GM19328 (cell line): ENCODE results near the gene ZCCHC8.

ENCODE experiments used
- ATAC-seq: cut with Tn5 transposase; IDR thresholded peaks from one replicate; pipeline ENCODE4 v1.9.1; 2021; ENCODE audit warnings: mild to moderate bottlenecking, moderate library complexity; ENCODE audit not compliant: unreplicated experiment

Gene ZCCHC8

DNA sequence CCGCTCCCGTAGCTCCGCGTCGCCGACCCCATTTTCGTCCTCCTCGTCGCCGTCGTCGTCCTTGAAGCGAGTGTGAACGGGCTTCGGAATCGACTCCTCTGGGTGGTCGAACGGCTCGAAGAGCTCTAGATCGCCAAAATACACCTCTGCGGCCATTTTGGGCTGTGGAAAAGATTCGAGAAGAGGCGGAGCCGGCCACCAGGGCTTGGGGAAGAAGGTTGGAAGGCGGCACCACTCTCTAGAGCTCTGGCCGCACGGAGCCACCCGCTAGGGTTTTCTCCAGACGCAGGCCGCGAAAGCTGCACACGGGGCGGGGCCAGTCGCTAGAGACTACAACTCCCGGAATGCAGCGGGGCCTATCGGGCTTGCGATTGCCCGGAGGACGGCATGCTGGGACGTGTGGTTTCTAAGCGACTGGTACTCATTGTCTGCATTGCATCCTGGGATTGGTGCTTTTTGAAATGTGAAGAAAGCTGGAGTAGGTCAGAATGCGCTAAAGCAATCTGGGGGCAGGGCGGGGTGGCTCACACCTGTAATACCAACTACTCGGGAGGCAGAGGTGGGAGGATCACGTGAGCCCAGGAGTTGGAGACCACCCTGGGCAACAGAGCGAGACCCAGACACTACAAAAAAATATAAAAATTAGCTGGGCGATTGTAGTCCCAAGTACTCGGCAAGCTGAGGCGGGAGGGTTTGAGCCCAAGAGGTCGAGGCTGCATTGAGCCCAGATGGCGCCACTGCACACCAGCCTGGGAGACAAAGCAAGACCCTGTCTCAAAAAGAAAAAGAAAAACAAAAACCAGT, at the start of gene ZCCHC8:
TSS of gene ZCCHC8 (minus strand) at position 248 of the 804 bp plus-strand sequence. CDS start at position 156, 92 bp downstream.
- peak; percentile 83 for ATAC-seq

DNA sequence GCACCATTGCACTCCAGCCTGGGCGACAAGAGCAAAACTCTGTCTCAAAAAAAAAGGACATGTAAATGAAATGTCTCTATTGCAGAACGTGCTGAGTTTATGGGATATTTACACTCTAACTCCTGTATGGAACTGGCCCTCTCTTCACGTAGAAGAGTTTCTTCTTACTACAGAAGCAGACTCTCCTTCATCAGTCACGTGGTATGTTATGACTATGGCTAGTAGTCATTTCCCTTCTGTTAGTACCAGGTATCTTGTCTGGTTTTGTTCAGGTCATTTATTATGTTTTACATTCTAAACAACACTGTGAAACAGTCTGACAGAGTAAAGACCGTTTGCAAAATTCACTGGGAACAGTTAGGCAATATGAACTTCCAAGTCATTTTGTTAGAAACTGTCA, 46.6 kb upstream of the ZCCHC8 start:
- no peak for ATAC-seq

DNA sequence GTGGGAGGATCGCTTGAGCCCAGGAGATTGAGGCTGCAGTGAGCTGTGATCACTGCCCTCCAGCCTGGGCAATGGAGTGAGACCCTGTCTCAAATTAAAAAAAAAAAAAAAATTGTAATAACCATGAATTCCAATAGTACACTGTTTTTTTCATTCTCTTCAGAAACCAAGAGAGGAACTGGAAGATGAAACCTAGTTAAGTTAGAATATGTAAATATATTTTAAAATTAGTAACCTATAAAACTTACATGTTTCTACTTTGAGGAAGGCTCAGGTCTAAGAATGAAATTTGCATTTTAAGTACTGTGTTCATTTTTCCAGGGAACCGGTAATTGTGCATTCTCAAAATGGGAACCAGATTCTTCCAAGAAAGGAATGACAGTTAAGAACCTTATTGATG, 45.1 kb upstream of the ZCCHC8 start:
- no peak for ATAC-seq

DNA sequence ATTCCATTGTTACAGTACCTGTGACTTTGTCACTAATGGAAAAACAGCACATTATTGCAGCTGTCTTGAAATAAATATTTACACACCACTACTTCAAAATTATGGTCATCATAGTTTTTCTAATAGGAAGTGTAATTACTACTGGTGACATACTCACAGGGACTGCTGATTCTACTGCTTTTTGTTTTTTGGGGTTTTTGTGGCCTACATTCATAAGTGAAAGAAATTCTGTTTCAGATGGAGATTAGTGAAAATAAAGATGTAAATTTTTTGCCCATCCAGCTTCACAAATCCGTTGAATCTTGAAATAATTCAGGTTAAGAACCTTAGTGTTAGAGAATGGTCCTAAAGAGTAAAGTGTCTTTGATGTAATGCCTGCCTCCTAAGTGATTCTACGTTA, 43.8 kb upstream of the ZCCHC8 start:
- no peak for ATAC-seq

DNA sequence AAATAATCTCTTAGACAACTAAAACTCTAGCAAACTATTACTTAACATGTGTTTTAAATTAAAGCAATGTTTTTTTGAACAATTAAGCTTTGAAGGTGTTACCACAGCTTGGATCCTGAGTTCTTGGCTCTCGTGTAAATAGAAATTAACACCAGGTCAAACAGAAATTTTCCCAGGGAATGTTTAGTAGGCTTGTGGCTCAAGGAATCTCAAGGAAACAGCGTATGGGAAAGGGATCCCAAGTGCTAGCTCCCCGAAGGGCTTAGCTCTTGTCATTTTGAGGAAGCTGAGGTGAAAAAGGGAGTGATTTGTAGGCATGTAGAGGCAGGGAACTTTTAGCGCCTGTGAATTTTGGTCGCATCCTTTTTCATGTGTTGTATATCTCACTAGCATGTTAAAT, 37.8 kb upstream of the ZCCHC8 start:
- ATAC-seq, result no peak

DNA sequence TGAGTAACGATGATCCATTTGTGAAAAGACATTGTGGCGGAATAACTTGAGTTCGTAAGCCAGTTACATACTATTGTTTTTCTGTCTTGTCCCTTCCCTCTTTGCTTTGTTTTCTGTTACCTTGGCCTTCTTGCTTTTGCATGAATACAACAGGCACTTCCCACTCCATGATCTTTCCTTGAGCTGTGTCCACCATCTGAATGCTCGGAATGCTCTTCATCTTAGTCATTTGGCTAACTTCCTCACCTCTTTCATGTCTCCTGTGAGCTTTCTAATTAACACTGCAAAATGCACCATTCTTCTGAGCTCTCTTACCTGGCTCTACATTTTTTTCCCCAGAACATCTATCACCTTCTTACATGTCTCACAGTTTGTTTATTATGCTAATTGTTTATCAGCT, 36.3 kb upstream of the ZCCHC8 start:
- ATAC-seq, result no peak

DNA sequence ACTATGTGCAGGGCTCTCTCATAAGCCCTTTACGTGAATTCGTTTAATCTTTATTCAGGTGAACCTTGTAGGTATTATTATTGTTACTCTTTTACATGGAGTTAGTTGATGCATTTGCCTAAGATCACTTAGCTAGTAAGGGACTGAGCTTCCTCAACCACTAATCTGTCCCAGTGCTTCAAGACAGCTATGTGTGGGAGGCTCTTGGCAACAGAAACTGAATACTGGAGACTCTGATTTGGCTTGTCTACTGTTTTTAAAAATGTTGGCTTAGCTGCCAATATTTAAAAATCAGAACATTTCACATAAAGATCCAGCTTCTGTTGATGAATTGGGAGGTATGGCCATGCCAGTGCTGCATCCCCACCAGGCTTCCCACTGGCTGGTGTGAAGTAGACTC, 33.1 kb upstream of the ZCCHC8 start:
- no peak for ATAC-seq

DNA sequence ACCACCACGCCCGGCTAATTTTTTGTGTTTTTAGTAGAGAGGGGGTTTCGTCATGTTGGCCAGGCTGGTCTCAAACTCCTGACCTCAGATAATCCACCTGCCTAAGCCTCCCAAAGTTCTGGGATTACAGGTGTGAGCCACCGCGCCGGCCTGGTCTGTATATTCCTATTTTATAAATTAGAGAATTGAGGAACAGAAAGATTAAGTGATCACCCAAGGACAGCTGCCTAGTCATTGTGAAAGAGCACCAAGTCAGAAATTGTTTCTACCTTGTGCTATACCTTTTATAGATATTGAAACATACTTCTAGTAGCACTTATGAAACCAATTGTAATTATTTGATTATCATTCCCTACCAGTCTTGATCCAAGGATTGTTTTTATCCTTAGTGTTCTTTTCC, 28.3 kb upstream of the ZCCHC8 start:
- no peak for ATAC-seq

DNA sequence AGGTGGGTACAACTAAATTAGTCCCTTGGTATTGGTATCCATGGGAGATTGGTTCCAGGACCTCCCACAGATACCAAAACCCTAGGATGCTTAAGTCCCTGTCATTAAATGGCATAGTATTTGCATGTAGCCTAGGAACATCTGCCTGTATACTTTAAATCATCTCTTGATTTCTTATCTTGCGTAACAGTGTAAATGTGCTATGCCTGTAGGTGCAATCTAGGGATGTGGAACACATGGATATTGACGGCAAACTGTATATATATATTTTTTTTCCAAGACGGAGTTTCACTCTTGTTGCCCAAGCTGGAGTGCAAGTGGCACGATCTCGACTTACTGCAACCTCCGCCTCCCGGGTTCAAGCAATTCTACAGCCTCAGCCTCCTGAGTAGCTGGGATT, 27.9 kb upstream of the ZCCHC8 start:
- no peak for ATAC-seq

DNA sequence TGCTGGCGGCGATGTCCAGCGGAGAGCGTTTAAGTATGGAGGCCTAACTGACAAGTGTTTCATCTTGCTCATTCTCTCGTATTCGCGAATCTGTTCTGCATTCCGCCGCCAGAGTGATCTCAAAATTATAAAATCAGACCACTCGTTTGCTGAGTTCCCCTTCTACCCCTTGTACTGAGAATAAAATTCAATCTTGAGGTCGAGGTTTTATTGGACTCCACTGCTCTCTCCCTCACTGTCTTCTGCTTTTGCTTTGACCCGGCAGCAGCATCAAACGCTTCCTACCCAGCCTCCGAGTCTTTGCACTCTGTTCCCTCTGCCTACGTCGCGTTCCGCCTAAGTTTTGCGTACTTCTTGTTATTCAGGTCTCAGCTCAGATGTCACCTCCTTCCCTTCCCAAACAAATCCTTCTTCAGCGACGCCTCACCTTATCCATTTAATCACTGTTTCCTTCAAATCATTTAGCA, 26.8 kb upstream of the ZCCHC8 start:
- no peak for ATAC-seq

DNA sequence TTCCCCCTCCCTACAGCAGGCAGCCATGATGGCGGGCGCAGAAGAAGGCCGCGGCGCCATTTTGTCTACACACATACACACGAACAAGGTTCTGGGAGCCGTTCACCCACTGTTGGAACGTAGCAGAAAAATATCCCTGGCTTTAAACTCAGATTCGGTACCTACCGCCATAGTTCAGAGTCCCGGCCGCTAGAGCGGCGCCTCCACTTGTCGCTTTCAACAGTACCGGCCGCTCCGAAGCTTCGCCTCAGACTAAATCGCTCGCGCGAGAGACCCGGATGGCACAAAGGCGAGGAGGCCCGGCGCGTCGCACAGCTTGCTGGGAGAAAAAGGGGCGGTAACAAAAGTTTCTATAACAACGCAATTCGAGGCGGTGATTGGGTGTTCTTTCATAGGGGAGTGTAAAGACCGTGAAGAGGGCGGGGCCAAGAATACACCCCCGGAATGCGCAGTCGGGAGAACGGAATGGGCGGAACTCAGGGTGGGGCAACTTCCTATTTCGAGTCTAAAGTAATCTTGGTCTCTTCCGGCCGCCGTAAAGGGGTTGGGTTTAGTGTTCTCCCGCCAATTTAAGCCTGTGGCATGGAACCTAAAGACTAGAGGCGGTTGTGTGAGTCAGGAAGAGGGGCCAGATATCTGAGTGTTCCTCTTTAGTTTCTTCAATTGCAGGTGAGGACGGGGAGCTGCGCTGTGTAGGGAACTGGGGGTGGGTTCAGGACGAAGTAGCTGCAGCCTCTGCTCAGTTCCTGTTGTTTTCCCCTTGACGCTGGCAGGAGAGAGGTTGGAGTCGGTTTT, 26.1 kb upstream of the ZCCHC8 start, which contains the start of the genes KNTC1 and RSRC2:
TSS of gene KNTC1 (plus strand) at position 567 of the 795 bp plus-strand sequence. CDS start 2,815 bp downstream, outside the sequence.
TSS of gene RSRC2 (minus strand) at position 254 of the 795 bp plus-strand sequence. CDS start at position 171, 83 bp downstream.
- peak; percentile 94 for ATAC-seq

DNA sequence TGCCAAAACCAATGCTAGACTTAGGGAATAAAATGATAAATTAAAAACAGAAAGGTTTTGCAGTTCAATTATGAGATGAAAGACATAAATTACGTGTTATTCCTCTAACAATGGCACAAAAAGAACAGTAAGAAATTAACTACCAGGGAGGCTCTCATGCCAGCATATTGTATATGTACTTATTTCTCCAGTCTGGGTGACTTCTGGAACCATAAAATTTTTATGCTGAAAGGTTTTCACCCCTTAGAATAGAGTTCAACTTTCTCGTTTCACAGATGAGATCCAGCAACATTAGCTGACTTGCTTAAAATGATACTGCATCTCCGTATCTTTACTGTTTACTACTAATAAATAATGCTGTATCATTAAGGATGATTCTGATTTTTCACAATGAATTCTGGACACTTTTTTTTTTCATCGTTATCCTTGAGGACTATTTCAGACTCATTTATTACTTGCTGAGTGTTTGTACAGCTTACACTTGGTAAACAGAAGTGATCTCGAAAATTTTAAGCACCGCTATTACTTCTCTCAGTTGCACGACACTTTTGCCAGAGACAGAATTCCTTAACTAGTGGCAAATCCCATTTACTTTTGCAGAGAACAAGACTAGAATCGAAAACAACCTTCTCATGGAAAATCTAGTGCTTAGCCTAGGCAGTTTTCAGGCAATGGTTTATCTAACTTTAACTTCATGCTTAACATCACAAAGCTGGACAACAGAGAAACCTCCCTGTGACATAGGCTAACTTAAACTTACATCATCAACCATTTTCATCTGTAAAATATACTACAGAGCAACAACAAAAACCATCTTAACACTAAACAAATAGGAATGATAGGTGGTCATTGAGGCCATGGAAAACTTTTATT, 23.4 kb upstream of the ZCCHC8 start:
- ATAC-seq, result no peak

DNA sequence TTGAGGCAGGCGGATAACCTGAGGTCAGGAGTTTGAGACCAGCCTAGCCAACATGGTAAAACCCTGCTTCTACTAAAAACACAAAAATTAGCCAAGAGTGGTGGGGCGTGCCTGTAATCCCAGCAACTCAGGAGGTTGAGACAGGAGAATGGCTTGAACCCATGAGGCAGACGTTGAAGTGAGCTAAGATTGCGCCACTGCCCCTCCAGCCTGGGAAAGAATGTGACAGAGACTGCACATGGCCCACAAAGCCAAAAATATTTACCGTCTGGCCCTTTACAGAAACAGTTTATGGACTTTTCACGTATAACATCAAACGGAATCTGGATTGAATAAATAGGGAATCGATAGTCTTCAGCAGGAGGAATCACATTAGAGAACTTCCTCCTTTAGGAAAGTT, 22.5 kb upstream of the ZCCHC8 start:
- ATAC-seq, result no peak

DNA sequence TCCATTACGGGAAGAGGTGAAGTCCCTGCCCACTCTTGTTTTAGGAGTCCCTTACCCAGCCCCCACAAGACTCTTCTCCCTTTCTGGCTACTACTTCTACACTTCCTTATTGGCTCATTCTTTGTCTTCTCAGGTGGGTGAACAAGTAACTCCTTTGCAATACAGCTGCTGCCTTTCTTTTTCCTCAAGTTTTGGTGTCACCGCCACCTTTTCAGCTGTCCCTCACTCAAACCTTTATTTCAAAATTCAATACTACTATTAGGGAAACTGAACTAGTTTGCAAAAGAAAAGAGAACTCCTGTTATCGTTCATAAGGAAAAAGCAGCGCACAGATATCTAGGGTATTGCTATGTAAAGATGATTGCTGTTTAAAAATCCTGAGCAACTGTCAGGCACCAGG, 19.9 kb upstream of the ZCCHC8 start:
- ATAC-seq, result no peak

DNA sequence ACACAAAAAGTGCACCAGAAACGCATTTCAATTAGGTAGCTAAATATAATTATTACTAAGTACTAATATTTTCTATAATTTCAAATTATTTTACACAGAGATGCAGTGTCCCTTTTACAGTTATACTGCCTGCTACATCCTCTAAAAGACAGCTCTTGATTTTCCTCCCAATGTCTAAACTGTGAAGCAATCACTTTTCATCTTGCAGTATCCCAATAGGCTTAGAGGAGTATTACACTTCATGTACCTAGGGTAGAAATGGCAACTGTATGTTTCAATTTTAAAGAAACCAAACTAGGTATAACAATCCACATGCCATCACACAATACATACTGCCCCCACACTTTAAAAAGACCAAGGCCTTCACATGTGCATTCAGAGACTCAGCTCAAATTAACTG, 18.7 kb upstream of the ZCCHC8 start:
- no peak for ATAC-seq

DNA sequence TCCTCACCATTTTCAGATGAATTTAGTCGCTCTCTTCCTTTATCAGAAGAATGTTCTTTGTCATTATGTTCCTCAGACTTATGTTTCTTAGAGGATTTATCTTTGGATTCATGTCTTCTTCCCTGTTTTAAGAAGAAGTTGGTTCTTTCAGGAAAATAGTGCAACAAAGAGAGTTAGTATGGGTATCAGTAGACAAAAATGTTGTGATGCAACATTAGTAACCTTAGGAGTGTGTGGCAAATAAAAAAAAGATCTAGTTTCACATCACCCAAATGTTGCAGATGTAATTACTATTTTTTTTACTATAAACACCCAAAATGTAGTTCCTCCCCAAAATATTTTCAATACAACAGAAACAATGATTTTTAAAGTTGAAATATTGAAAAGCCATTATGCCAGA, 18.2 kb upstream of the ZCCHC8 start:
- no peak for ATAC-seq

DNA sequence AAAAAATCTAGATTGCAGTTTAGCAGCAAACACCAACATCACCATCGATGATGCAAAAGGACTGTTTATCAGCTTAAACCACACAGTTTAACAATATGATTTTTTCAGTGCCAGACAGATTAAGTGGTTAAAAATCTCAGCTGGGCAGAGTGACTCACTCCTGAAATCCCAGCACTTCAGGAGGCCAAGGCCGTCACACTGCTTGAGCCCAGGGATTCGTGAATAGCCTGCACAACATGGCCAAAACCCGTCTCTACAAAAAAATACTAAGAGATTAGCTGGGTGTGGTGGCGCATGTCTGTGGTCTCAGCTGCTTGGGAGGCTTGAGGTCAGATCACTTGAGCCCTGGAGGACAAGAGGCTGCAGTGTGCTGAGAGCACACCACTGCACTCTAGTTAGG, 17.1 kb upstream of the ZCCHC8 start:
- no peak for ATAC-seq

DNA sequence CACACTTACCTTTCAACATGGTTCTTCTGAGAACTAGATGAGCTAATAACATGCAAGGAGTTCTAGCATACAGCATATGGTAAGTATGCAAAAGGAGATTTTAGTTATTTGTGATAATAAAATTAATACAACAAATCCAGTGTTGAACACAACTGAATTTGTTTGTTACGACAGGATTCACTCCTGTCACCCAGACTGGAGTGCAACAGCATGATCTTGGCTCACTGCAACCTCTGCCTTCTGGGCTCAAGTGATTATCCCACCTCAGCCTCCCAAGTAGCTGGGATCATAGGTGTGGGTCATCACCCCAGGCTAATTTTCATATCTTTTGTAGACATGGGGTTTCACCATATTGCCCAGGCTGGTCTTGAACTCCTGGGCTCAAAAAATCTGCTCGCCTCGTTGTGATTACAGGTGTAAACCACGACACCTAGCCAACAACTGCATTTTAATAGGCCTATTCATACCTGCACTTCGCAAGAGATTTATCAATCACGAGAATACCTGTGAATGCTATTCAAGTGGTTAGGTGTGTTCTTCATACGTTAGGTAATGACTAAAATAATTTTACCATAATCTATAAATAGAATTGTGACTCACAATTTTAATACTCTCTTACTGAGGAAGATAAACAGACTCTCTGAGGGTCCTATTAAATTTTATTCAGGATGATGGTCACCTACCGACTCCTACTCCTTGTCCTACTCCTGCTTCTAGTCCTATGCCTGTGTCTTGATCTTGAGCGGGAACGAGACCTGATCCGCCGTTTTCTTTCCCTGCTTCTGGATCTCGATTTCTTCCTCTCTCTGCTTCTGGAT, 16.0 kb upstream of the ZCCHC8 start:
- ATAC-seq, result no peak

DNA sequence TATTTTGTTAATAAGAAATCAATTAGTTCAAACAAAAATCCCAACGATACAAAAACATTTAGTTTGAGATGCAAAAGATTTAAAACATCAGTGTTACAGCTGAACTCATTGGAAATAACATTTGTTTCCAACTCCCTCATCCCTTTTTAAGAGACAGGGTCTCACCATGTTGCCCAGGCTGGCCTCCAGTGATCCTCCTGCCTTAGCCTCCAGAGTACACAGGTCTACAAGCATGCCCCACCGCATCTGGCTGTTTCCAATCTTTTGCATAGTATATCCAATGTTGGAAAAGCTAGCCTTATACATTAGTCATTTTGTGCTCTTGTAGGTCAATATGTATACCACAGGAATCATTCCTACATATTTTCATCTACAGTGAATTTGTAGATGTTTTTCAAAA, 14.5 kb upstream of the ZCCHC8 start:
- no peak for ATAC-seq

DNA sequence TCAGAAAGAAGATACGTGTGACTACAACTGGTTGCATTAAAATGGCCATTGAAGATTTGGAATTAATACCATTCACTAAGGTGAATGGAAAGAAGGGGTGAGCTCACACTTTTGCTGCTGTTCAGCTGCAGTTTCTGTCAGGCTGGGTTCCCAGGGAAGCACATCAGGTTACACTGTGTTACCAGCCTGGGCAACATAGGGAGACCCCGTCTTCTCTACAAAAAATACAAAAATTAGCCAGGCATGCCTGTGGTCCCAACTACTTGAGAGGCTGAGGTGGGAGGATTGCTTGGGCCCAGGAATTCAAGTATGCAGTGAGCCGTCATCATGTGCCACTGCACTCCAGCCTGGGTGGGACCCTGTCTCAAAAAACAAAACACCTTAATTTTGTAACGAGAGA, 12.9 kb upstream of the ZCCHC8 start:
- ATAC-seq, result no peak
